Thoracic aorta (tissue), 2 donors: ENCODE measurements around the gene USP15. TPM values are rescaled to one million over a fixed set of nuclear protein-coding genes. Genes with fewer than 3 reads are reported as not detected.

ENCODE experiments used
- ATAC-seq: fragments of 150-250 bp; one replicate; pipeline ENCODE4 v1.8.0; 2017; ENCODE audit warnings: low read depth; ENCODE audit not compliant: insufficient number of reproducible peaks, low FRiP score
- DNase-seq: peaks from one replicate; pipeline ENCODE4 v3.0.0-alpha.2; 2020; ENCODE audit warnings: low spot score
- H3K27ac ChIP-seq, 2 donors: fragments of 200-600 bp; sonication (generic); 1 replicate in 1 of 2; 2 replicates in 1 of 2; pipeline ENCODE4 v1.5.1; 2016; ENCODE audit warnings: mild to moderate bottlenecking in 2 of 2, moderate library complexity in 2 of 2
- H3K27me3 ChIP-seq: fragments of 200-600 bp; sonication (generic); replicated peaks from 2 replicates; pipeline ENCODE4 v1.6.0; 2016; ENCODE audit warnings: mild to moderate bottlenecking; ENCODE audit not compliant: insufficient read depth
- H3K36me3 ChIP-seq: fragments of 200-600 bp; sonication (generic); one replicate; pipeline ENCODE4 v1.5.1; 2016
- H3K4me1 ChIP-seq, 2 donors: fragments of 200-600 bp; sonication (generic); 1 replicate in 1 of 2; 2 replicates in 1 of 2; pipeline versions ENCODE4 v1.5.1 to v1.6.0; 2016; ENCODE audit warnings: low read depth in 2 of 2, mild to moderate bottlenecking in 1 of 2; ENCODE audit not compliant: control insufficient read depth in 1 of 2
- H3K4me3 ChIP-seq: fragments of 200-600 bp; sonication (generic); 2 replicates; pipeline ENCODE4 v1.5.1; 2016; ENCODE audit warnings: mild to moderate bottlenecking
- H3K9me3 ChIP-seq: fragments of 200-600 bp; sonication (generic); 2 replicates; pipeline ENCODE4 v1.5.1; 2016
- CTCF ChIP-seq: fragments of 200-600 bp; sonication (generic); IDR thresholded peaks from one replicate; pipeline ENCODE4 v1.5.1; 2019; ENCODE audit warnings: antibody characterized with exemption
- total RNA-seq, 2 donors: library from RNA; depleted of rRNA; stranded (reverse); fragments of >200 nt; gene quantifications; one replicate each; pipeline versions ENCODE4 v1.1.0 to v1.2.3, GENCODE V29; 2016

Gene USP15
- 100 to 1,000 TPM in 1 of 2 donors, 10 to 100 TPM in 1; 39.5 to 128 TPM for total RNA-seq

GRCh38 chr12:62259993-62260732 is at the start of gene USP15:
Gene USP15, plus strand, starts transcription at chr12:62260404. Its CDS starts 11 bp downstream, at chr12:62260415.
- Histone ChIP-seq H3K4me1 (peaks cover 33 to 45% of the 10 kb centered on the region in 2 donors), H3K9me3 (no peaks in the 10 kb centered on the region), H3K36me3 (no peaks in the 10 kb centered on the region), H3K4me3 (peak within 1 kb of the TSS; percentile 76), H3K27me3 (no peaks in the 10 kb centered on the region), H3K27ac (peak within 1 kb of the TSS; percentile 90 to 95)
- peak; percentile 75 for DNase-seq
- peak; percentile 88 for ATAC-seq
- peak; percentile 74 for TF ChIP-seq CTCF

- H3K9me3 ChIP-seq: no peaks in the 10 kb centered on the region
- no peak overlapping the region for H3K4me3 ChIP-seq
- H3K27ac ChIP-seq: no peak overlapping the region
- no peaks in the 10 kb centered on the region for H3K27me3 ChIP-seq
- DNase-seq: no peak
- TF ChIP-seq CTCF: peak; percentile 79
- no peaks in the 10 kb centered on the region for H3K36me3 ChIP-seq
- H3K4me1 ChIP-seq: no peaks in the 10 kb centered on the region
- no peak for ATAC-seq
Measured at GRCh38 chr12:62210422-62210821, 49.8 kb upstream of the USP15 start.

GRCh38 chr12:62211510-62211909 is 48.7 kb upstream of the USP15 start:
- Histone ChIP-seq H3K4me1 (no peaks in the 10 kb centered on the region), H3K27me3 (no peaks in the 10 kb centered on the region), H3K4me3 (no peak overlapping the region), H3K27ac (no peak overlapping the region), H3K36me3 (no peaks in the 10 kb centered on the region), H3K9me3 (no peaks in the 10 kb centered on the region)
- ATAC-seq (no peak), DNase-seq (no peak)
- TF ChIP-seq CTCF: no peak

- Histone ChIP-seq H3K36me3 (no peaks in the 10 kb centered on the region), H3K4me3 (no peak overlapping the region), H3K27me3 (no peaks in the 10 kb centered on the region), H3K4me1 (no peaks in the 10 kb centered on the region), H3K9me3 (no peaks in the 10 kb centered on the region), H3K27ac (no peak overlapping the region)
- no peak for TF ChIP-seq CTCF
- ATAC-seq (no peak), DNase-seq (no peak)
Measured at GRCh38 chr12:62214846-62215245, 45.4 kb upstream of the USP15 start.

- TF ChIP-seq CTCF: no peak
- DNase-seq (no peak), ATAC-seq (no peak)
- no peak overlapping the region for H3K4me3 ChIP-seq
- no peaks in the 10 kb centered on the region for H3K36me3 ChIP-seq
- H3K27me3 ChIP-seq: no peaks in the 10 kb centered on the region
- no peaks in the 10 kb centered on the region for H3K4me1 ChIP-seq
- H3K27ac ChIP-seq: no peak overlapping the region
- H3K9me3 ChIP-seq: no peaks in the 10 kb centered on the region
Measured at GRCh38 chr12:62215506-62215905, 44.7 kb upstream of the USP15 start.
